ENCODE measurements around the gene CABCOCO1.
A peak's percentile ranks its signal among the peaks of the same experiment; 100 is the strongest.
"Not testable (repeated sequence)": the region's sequence is repeated elsewhere in the genome, so short reads cannot be mapped to it uniquely, and the experiment has no call there.

Gene CABCOCO1

GRCh38 chr10:61719906-61720305 lies 57.2 kb downstream of the CABCOCO1 start:
- no peak for DNase-seq

GRCh38 chr10:61721431-61721830 lies 58.7 kb downstream of the CABCOCO1 start:
- DNase-seq: no peak

GRCh38 chr10:61725221-61725620 lies 62.5 kb downstream of the CABCOCO1 start:
- not testable (repeated sequence) for DNase-seq

GRCh38 chr10:61729596-61729995 lies 66.9 kb downstream of the CABCOCO1 start:
- no peak for DNase-seq

- no peak for DNase-seq
These were observed 67.9 kb downstream of the CABCOCO1 start for GRCh38 chr10:61730671-61731070.

GRCh38 chr10:61731638-61732037 lies 68.9 kb downstream of the CABCOCO1 start:
- no peak for DNase-seq

- no peak for DNase-seq
These were observed 70.0 kb downstream of the CABCOCO1 start for GRCh38 chr10:61732629-61733278.

GRCh38 chr10:61733358-61733940 lies 70.7 kb downstream of the CABCOCO1 start:
- no peak for DNase-seq

- no peak for DNase-seq
These were observed 73.2 kb downstream of the CABCOCO1 start for GRCh38 chr10:61735882-61736281.

- DNase-seq: not testable (repeated sequence)
These were observed 74.7 kb downstream of the CABCOCO1 start for GRCh38 chr10:61737455-61737854.

GRCh38 chr10:61742812-61743211 lies 80.1 kb downstream of the CABCOCO1 start:
- DNase-seq: no peak

- no peak for DNase-seq
These were observed 81.7 kb downstream of the CABCOCO1 start for GRCh38 chr10:61744469-61744868.

GRCh38 chr10:61746377-61746776 lies 83.6 kb downstream of the CABCOCO1 start:
- no peak for DNase-seq

- DNase-seq: no peak
These were observed 84.6 kb downstream of the CABCOCO1 start for GRCh38 chr10:61747307-61747706.

- no peak for DNase-seq
These were observed 86.6 kb downstream of the CABCOCO1 start for GRCh38 chr10:61749291-61749690.

- peak; percentile 7 for DNase-seq
These were observed 88.3 kb downstream of the CABCOCO1 start for GRCh38 chr10:61750943-61751471.

GRCh38 chr10:61751599-61751998 lies 88.9 kb downstream of the CABCOCO1 start:
- DNase-seq: no peak

GRCh38 chr10:61752111-61753011 lies 89.6 kb downstream of the CABCOCO1 start:
- DNase-seq: no peak

GRCh38 chr10:61753453-61753852 lies 90.7 kb downstream of the CABCOCO1 start:
- DNase-seq: no peak

GRCh38 chr10:61754587-61755550 lies 92.1 kb downstream of the CABCOCO1 start:
- no peak for DNase-seq

GRCh38 chr10:61757001-61757400 lies 94.3 kb downstream of the CABCOCO1 start:
- DNase-seq: no peak

Data from NCI-H187 treated with DMSO at 0.1 percent for 48 hours (cell line).